Neural crest cell (in vitro differentiated cells): ENCODE data around the gene TAF1A. TPM values are rescaled to one million over a fixed set of nuclear protein-coding genes. Genes with fewer than 3 reads are reported as not detected.
A peak's percentile ranks its signal among the peaks of the same experiment; 100 is the strongest.

Source experiments
- DNase-seq: peaks from one replicate; pipeline ENCODE4 v3.0.0; 2021; ENCODE audit warnings: low read depth, mixed read lengths, low spot score
- H3K27ac Mint-ChIP-seq: one replicate; pipeline ENCODE4 v1.8.0; 2021; ENCODE audit warnings: mild to moderate bottlenecking, mixed read lengths; ENCODE audit not compliant: unreplicated experiment
- H3K27me3 Mint-ChIP-seq: 2 replicates; pipeline ENCODE4 v1.8.0; 2021; ENCODE audit warnings: low read depth, mild to moderate bottlenecking, mixed read lengths
- H3K36me3 Mint-ChIP-seq: 2 replicates; pipeline ENCODE4 v1.8.0; 2021; ENCODE audit warnings: low read depth, mild to moderate bottlenecking, mixed read lengths
- H3K4me1 Mint-ChIP-seq: 2 replicates; pipeline ENCODE4 v1.8.0; 2021; ENCODE audit warnings: mixed read lengths
- H3K4me3 Mint-ChIP-seq: one replicate; pipeline ENCODE4 v1.8.0; 2021; ENCODE audit warnings: mild to moderate bottlenecking, mixed read lengths
- H3K9me3 Mint-ChIP-seq: 2 replicates; pipeline ENCODE4 v1.8.0; 2021; ENCODE audit warnings: mixed read lengths
- CTCF ChIP-seq: fragments of 200-600 bp; sonication (generic); conservative IDR thresholded peaks from 2 replicates; pipeline ENCODE4 v1.5.0; 2021; ENCODE audit warnings: antibody characterized with exemption, mild to moderate bottlenecking
- total RNA-seq: library from RNA; stranded (reverse); gene quantifications from 2 replicates; pipeline ENCODE4 v1.2.1, GENCODE V29; 2021

TAF1A gene
- total RNA-seq, 1 donor from 2014 or later, result 19.7 TPM

- Mint-ChIP-seq H3K4me1 (peaks cover 5% of the 10 kb centered on the region), H3K9me3 (no peaks in the 10 kb centered on the region), H3K27me3 (no peaks in the 10 kb centered on the region), H3K4me3 (no peak overlapping the region), H3K27ac (no peak overlapping the region), H3K36me3 (peaks cover 12% of the 10 kb centered on the region)
- DNase-seq, result no peak
- no peak for TF ChIP-seq CTCF
Observed at GRCh38 chr1:222582099-222582774, 7.5 kb downstream of the TAF1A start.

- Mint-ChIP-seq H3K36me3 (peaks cover 18% of the 10 kb centered on the region), H3K4me3 (no peak overlapping the region), H3K27ac (no peak overlapping the region), H3K4me1 (no peaks in the 10 kb centered on the region), H3K9me3 (no peaks in the 10 kb centered on the region), H3K27me3 (no peaks in the 10 kb centered on the region)
- DNase-seq, result no peak
- TF ChIP-seq CTCF, result no peak
Observed at GRCh38 chr1:222579316-222579715, 10.4 kb downstream of the TAF1A start.

GRCh38 chr1:222570837-222571236, 18.9 kb downstream of the TAF1A start:
- TF ChIP-seq CTCF, result no peak
- no peak overlapping the region for H3K27ac Mint-ChIP-seq
- DNase-seq, result no peak
- H3K4me1 Mint-ChIP-seq, result no peaks in the 10 kb centered on the region
- peaks cover 10% of the 10 kb centered on the region for H3K9me3 Mint-ChIP-seq
- H3K4me3 Mint-ChIP-seq, result no peak overlapping the region
- H3K27me3 Mint-ChIP-seq, result no peaks in the 10 kb centered on the region
- H3K36me3 Mint-ChIP-seq, result peaks cover 41% of the 10 kb centered on the region

GRCh38 chr1:222561656-222562055, 28.1 kb downstream of the TAF1A start:
- TF ChIP-seq CTCF, result peak; percentile 33
- no peaks in the 10 kb centered on the region for H3K9me3 Mint-ChIP-seq
- H3K4me1 Mint-ChIP-seq, result no peaks in the 10 kb centered on the region
- H3K27ac Mint-ChIP-seq, result no peak overlapping the region
- H3K27me3 Mint-ChIP-seq, result no peaks in the 10 kb centered on the region
- peaks cover 6% of the 10 kb centered on the region for H3K36me3 Mint-ChIP-seq
- no peak for DNase-seq
- no peak overlapping the region for H3K4me3 Mint-ChIP-seq

GRCh38 chr1:222557574-222557973, 32.2 kb downstream of the TAF1A start:
- no peak overlapping the region for H3K27ac Mint-ChIP-seq
- no peaks in the 10 kb centered on the region for H3K4me1 Mint-ChIP-seq
- no peak overlapping the region for H3K4me3 Mint-ChIP-seq
- H3K9me3 Mint-ChIP-seq, result no peaks in the 10 kb centered on the region
- peaks cover 6% of the 10 kb centered on the region for H3K36me3 Mint-ChIP-seq
- no peak for TF ChIP-seq CTCF
- no peak for DNase-seq
- no peaks in the 10 kb centered on the region for H3K27me3 Mint-ChIP-seq
